ENCODE results near the gene CPZ. TPM values are rescaled to one million over a fixed set of nuclear protein-coding genes. Genes with fewer than 3 reads are reported as not detected.
"Not testable (repeated sequence)": the region's sequence is repeated elsewhere in the genome, so short reads cannot be mapped to it uniquely, and the experiment has no call there.

CPZ gene
- total RNA-seq, 1 experiment from 2014 or later, result 13.2 TPM

- no peak for DNase-seq (ENCODE audit: low read depth)
These were observed 17.3 kb downstream of the CPZ start for GRCh38 chr4:8609824-8610350.

DNA sequence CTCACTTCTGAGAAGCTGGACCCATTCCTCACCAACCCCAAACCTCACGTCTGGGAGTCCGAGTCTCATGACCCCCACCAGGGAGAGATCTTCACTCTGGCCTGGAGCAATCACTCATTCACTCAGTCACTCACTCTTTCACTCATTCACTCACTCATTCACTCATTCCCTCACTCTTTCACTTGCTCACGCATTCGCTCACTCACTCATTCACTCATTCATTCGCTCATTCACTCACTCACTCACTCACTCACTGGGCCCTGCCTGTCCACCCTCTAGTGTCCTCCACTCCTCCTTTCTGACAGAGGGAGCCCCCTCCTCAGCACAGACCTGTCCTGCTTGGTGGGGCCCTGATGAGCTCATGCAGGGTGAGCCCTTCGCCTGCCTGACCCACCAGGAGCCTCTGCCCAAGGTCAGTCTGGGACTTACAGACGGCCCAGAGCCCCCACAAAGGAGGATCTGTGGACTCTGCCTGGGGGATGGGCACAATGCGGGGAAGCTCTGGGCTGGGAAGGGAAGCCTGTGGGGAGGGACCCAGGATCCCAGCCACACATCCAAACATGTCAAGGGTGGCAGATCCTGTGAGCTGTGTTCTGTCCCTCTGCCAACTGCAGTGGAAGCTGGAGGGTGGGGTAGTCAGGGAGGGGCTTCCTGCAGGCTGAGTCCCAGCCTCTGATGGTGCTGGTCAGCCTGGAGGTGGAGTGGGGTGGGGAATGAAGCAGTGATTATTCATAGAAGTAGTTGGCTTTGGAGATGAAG, 18.5 kb downstream of the CPZ start:
- DNase-seq (ENCODE audit: low read depth), result no peak

DNA sequence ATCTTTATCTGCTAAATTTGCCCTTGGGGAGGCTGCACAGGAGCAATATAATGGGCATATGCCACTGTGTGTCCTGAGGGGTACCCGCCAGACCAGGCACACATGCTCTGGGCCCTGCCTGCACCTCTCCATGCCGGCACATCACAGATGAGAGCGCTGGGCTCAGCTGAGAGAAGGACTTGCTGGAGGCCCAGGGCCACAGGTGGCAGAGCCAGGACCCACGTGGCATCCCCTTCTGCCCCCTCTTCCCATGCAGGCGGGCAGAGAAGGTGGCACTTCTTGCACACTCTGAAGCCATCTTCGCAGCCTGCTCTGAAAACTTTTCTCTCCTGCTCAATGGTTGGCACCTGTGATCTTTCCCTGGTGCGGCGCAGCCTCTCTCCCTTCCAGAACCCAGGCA, 20.1 kb downstream of the CPZ start:
- no peak for DNase-seq (ENCODE audit: low read depth)

- no peak for DNase-seq (ENCODE audit: low read depth)
These were observed 21.1 kb downstream of the CPZ start for GRCh38 chr4:8613421-8614364.

GRCh38 chr4:8614365-8615193, 22.0 kb downstream of the CPZ start:
- no peak for DNase-seq (ENCODE audit: low read depth)

DNA sequence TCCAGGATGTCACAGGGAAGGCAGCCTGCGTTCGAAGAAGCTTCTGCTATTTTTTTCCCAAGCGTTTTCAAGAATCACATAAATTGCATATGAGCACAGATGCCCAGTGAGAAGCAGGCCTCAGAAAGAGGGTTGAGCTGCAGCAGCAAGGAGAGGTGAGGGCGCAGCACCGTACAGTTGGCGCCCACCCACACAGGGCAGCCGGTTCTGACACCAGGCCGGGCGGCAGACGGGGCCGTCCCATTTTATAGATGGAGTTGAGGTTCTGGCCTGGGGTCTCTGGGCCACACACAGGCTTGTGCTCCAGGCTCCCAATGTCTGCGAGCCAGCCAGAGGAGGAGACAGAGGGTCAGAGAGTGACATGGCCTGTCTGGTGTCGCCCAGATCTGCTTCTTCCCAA, 22.8 kb downstream of the CPZ start:
- no peak for DNase-seq (ENCODE audit: low read depth)

- no peak for DNase-seq (ENCODE audit: low read depth)
These were observed 23.6 kb downstream of the CPZ start for GRCh38 chr4:8615921-8616787.

GRCh38 chr4:8616831-8617230, 24.3 kb downstream of the CPZ start:
- DNase-seq (ENCODE audit: low read depth), result no peak

DNA sequence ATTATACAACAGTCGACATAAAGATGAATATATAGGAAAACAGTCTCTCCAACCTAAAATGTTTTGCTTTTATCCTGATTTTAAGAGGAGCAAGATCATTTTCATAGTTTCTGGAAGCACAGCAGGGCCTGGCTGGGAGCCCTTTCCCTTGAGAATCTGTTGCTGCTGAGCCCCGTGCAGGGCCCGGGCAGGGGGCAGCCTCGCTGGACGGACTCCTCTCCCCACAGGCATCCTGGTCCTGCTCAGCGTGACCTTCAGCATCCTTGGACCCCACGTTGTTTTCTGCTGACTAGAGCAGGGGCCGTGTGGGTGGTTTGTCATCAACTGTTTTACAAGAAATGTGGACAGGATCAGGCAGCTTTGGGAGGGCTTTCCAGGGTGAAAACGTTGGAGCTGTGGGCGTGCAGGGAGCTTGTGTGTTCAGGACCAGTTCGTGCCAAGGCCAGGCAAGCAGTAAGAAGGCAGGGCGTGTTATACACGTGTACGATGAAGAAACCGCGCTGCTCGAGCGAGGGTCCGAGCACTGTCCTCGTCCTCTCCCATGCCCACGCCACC, 25.0 kb downstream of the CPZ start:
- no peak for DNase-seq (ENCODE audit: low read depth)

GRCh38 chr4:8618421-8618820, 25.9 kb downstream of the CPZ start:
- no peak for DNase-seq (ENCODE audit: low read depth)

GRCh38 chr4:8618961-8619720, 26.6 kb downstream of the CPZ start:
- no peak for DNase-seq (ENCODE audit: low read depth)

DNA sequence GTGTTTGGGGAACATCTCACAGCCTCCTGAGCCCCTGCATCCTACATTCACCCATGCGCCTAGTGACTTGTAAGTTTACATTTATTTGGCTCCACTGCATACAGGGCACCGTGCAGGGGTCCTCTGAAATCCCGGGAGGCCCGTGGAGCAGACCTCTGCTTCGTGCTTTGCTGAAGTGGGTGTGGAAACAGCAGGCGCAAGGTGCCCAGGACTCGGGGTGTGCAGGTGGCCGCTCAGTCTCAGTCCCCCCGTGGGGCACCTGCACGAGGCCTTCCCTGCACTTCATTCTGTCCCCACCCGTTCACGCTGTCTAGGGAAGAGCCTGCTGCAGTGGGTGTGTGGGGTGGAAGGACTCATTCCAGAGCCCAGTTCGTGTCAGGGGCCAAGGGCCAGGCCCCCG, 28.6 kb downstream of the CPZ start:
- DNase-seq (ENCODE audit: low read depth), result not testable (repeated sequence)

- DNase-seq (ENCODE audit: low read depth), result not testable (repeated sequence)
These were observed 32.2 kb downstream of the CPZ start for GRCh38 chr4:8624601-8625272.

- not testable (repeated sequence) for DNase-seq (ENCODE audit: low read depth)
These were observed 37.8 kb downstream of the CPZ start for GRCh38 chr4:8630240-8630905.

DNA sequence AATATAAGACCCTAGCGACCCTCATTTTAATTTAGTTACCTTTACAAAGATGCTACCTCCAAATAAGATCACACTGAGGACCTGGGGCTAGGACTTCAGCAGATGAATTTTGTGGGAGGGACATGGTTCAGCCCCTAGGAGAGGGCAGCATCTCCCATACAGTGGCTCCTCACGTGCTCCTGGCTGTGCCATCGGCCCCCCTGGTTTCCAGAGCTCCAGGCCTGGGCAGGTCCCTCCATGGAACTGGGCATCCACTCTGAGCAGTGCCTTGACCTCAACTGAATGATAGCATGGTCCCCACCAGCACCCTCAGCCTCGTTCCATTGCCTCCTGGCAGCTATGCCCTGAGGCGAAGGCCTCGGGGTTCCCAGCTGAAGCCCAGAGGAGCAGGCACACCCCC, 39.3 kb downstream of the CPZ start:
- not testable (repeated sequence) for DNase-seq (ENCODE audit: low read depth)

DNA sequence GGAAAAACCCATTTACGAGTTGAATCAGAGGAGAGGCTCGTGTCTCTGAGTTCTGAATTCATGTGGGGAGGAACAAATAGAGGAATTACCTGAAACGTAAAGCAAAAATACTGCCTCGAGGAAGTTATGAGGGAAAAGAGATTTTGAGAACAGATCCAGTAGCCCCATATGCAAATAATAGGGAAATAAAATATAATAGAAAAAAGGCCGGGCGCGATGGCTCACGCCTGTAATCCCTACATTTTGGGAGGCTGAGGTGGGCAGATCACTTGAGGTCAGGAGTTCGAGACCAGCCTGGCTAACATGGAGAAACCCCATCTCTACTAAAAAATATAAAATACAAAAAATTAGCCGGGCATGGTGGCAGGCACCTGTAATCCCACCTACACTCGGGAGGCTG, 42.2 kb downstream of the CPZ start:
- DNase-seq (ENCODE audit: low read depth), result not testable (repeated sequence)

DNA sequence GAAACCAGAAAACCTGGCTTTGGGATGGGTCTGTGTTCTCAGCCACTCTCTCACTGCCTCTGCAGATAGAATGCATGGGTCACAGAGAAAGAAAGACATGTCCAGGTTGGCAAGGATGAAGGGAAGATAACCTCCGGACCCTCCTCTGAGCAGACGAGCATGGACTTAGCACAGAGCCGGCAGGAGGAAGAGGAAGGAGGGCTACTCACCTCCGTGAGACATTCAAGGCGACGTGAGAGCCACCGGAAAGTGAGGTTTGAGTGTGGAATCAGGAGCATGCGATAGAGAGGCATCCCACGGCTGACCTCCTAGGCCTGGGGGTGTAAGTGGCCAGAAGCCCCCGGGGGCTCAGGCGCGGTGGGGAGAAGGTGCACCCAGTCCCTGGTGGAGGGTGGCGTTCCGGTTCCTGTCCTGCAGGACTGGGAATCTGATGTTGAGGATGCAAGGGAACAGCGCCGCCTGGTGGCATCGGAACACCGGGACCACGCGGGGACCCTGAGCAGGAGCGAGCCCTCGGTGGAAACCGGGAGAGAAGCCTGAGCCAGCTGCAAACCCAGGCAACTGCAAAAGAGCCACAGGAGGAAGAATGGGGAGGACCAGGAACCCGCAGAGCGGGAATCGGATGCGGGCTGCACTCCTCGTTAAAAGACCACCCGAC, 43.5 kb downstream of the CPZ start:
- DNase-seq (ENCODE audit: low read depth), result not testable (repeated sequence)

DNA sequence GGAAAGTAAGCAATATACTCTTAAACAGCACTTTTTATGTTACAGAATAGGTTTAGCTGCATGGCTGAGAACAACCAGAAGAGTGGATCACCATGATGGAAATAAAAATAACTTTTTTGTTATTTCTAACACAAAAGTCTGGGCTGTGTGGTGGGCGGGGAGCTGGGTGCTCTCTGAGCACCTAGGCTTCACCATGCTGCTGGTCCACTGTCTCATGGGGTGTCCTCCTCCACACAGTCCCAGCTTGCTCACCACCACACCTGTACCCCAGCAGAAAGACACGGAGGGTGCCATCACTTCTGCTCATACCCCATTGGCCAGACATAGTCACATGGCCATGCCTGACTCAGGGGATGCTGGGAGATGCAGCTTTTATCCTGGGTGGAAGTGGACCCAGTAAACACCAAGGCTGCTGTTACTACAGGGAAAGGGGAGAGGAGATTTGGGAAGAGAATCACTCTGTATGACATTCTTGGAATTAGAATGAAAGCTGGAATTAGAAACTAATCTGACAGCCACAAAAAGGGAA, 45.0 kb downstream of the CPZ start:
- no peak for DNase-seq (ENCODE audit: low read depth)

Data from M059J (cell line).